HG02763 (cell line): ENCODE data around the gene CD74.
"Not testable (repeated sequence)": the region's sequence is repeated elsewhere in the genome, so short reads cannot be mapped to it uniquely, and the experiment has no call there.

Experiments used
- ATAC-seq: cut with Tn5 transposase; IDR thresholded peaks from one replicate; pipeline ENCODE4 v1.9.1; 2021; ENCODE audit warnings: mild to moderate bottlenecking, moderate library complexity; ENCODE audit not compliant: unreplicated experiment

Gene CD74

GRCh38 chr5:150412319-150413175, at the start of gene CD74:
Gene CD74 (minus strand): TSS chr5:150412910. CDS start chr5:150412749, 161 bp downstream.
- ATAC-seq, result peak; percentile 72

GRCh38 chr5:150461231-150461630, 48.5 kb upstream of the CD74 start:
- ATAC-seq, result peak; percentile 72

GRCh38 chr5:150460781-150461180, 48.1 kb upstream of the CD74 start:
- ATAC-seq, result no peak

- peak; percentile 75 for ATAC-seq
These were observed 46.3 kb upstream of the CD74 start for GRCh38 chr5:150458802-150459557.

- ATAC-seq, result no peak
These were observed 45.0 kb upstream of the CD74 start for GRCh38 chr5:150457562-150458240.

- ATAC-seq, result no peak
These were observed 44.4 kb upstream of the CD74 start for GRCh38 chr5:150457121-150457520.

GRCh38 chr5:150454492-150455229, 42.0 kb upstream of the CD74 start:
- no peak for ATAC-seq

GRCh38 chr5:150454027-150454426, 41.3 kb upstream of the CD74 start:
- not testable (repeated sequence) for ATAC-seq

GRCh38 chr5:150452914-150453313, 40.2 kb upstream of the CD74 start:
- ATAC-seq, result no peak

GRCh38 chr5:150451594-150451993, 38.9 kb upstream of the CD74 start:
- no peak for ATAC-seq

- peak; percentile 88 for ATAC-seq
These were observed 37.0 kb upstream of the CD74 start, which contains the start of gene RPS14 for GRCh38 chr5:150449517-150450339. Gene RPS14 (minus strand): TSS chr5:150449739. CDS start chr5:150447733, 2,006 bp downstream.

- ATAC-seq, result peak; percentile 13
These were observed 36.3 kb upstream of the CD74 start for GRCh38 chr5:150448952-150449516.

- ATAC-seq, result no peak
These were observed 35.6 kb upstream of the CD74 start for GRCh38 chr5:150448334-150448733.

GRCh38 chr5:150447188-150447587, 34.5 kb upstream of the CD74 start:
- no peak for ATAC-seq

GRCh38 chr5:150446583-150446982, 33.9 kb upstream of the CD74 start:
- no peak for ATAC-seq

GRCh38 chr5:150446088-150446487, 33.4 kb upstream of the CD74 start:
- no peak for ATAC-seq

GRCh38 chr5:150444770-150445169, 32.1 kb upstream of the CD74 start:
- ATAC-seq, result no peak

- no peak for ATAC-seq
These were observed 30.7 kb upstream of the CD74 start for GRCh38 chr5:150443242-150444075.

GRCh38 chr5:150442699-150443080, 30.0 kb upstream of the CD74 start:
- no peak for ATAC-seq
